ENCODE results near the gene CSF1R. TPM values are rescaled to one million over a fixed set of nuclear protein-coding genes. Genes with fewer than 3 reads are reported as not detected.

The CSF1R gene
- total and polyA plus RNA-seq, 2 of the 8 experiments (the other 6 are each of a cell fraction or from before 2014, with no cell fraction given), result 0.12 TPM; not detected in 1

DNA sequence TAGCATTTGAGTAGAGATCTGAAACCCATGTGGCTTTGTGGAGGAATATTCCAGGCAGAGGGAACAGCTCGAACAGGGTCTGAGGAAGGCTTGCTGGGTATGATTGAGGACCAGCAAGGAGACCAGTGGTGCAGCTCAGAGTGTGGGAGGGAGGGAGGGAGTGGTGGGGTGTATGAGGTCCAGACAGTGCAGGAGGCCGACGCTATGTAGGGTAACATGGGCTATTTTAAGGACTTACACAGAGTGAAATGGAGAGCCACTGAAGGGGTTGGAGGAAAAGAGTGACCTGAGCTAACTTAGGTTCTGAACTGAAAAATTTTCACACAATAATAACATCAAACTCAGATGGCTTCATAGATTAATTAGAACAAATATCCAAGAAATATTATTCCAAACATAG is 43.9 kb downstream of the CSF1R start (continued):
- TF ChIP-seq CREB1 (IDR thresholded peaks at IDR 0.05) (no peak), SRF (IDR thresholded peaks at IDR 0.05; ENCODE audit: low read depth, low read length) (no peak), HDAC6 (IDR thresholded peaks at IDR 0.05; ENCODE audit: low read depth, low read length) (no peak)
- TF ChIP-seq, protein P1, sequence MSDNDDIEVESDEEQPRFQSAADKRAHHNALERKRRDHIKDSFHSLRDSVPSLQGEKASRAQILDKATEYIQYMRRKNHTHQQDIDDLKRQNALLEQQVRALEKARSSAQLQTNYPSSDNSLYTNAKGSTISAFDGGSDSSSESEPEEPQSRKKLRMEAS (IDR thresholded peaks at IDR 0.05), result no peak
